Smooth muscle cell (in vitro differentiated cells): ENCODE measurements around the gene SAP25. TPM values are rescaled to one million over a fixed set of nuclear protein-coding genes. Genes with fewer than 3 reads are reported as not detected.

Experiments
- polyA plus RNA-seq: library from polyadenylated mRNA; unstranded; fragments of >200 nt; fragmentation: Nextera tagmentation; extraction: Ambion mirVana; gene quantifications from 2 replicates; pipeline ENCODE4 v1.2.1, GENCODE V29; 2016
- small RNA-seq: library from RNA; depleted of rRNA; stranded (forward); fragments of <200 nt; gene quantifications from one replicate; pipeline ENCODE3, GENCODE V24; 2014
- total RNA-seq: library from RNA; depleted of rRNA; stranded (reverse); fragments of >200 nt; gene quantifications from 2 replicates; pipeline ENCODE4 v1.2.3, GENCODE V29; 2014

Gene SAP25
- total and polyA plus RNA-seq, 2 experiments from 2014 or later = 1.9 TPM; not detected in 1

Small RNA genes within 50 kb of the gene (small RNA-seq; reads per million reads assigned to genes)
- gene RN7SL416P = not detected
- not detected for gene SAP25

Other genes with a start within 250 kb of the SAP25 start
- 12.0 TPM in 2 replicates for gene PILRB, start 215.8 kb downstream of the SAP25 start, total RNA-seq
- 10.1 and 14.5 TPM in 2 replicates for gene PILRB, start 215.8 kb downstream of the SAP25 start, polyA plus RNA-seq
- gene PILRA, start 200.4 kb downstream of the SAP25 start, total RNA-seq = 1.3 and 1.4 TPM in 2 replicates
- gene PILRA, start 200.4 kb downstream of the SAP25 start, polyA plus RNA-seq = 1.8 and 2.0 TPM in 2 replicates
- 0.27 and 5.3 TPM in 2 replicates for gene ZCWPW1, start 145.2 kb downstream of the SAP25 start, total RNA-seq
- gene ZCWPW1, start 145.2 kb downstream of the SAP25 start, polyA plus RNA-seq = 3.8 and 3.9 TPM in 2 replicates
- 19.7 and 20.3 TPM in 2 replicates for gene MEPCE, start 144.1 kb downstream of the SAP25 start, total RNA-seq
- gene MEPCE, start 144.1 kb downstream of the SAP25 start, polyA plus RNA-seq = 14.8 and 14.9 TPM in 2 replicates
- gene PPP1R35, start 137.4 kb downstream of the SAP25 start, total RNA-seq = 12.5 and 21.5 TPM in 2 replicates
- gene PPP1R35, start 137.4 kb downstream of the SAP25 start, polyA plus RNA-seq = 41.6 and 46.0 TPM in 2 replicates
- not detected in 2 replicates for gene SPACDR, start 109.6 kb downstream of the SAP25 start, total RNA-seq
- gene SPACDR, start 109.6 kb downstream of the SAP25 start, polyA plus RNA-seq = 0.58 and 2.2 TPM in 2 replicates
- 14.5 and 20.0 TPM in 2 replicates for gene TSC22D4, start 94.7 kb downstream of the SAP25 start, total RNA-seq
- gene TSC22D4, start 94.7 kb downstream of the SAP25 start, polyA plus RNA-seq = 46.9 and 51.1 TPM in 2 replicates
- 1.6 and 2.3 TPM in 2 replicates for gene NYAP1, start 90.0 kb downstream of the SAP25 start, total RNA-seq
- 0.07 TPM in 1 of 2 replicates, not detected in the other for gene NYAP1, start 90.0 kb downstream of the SAP25 start, polyA plus RNA-seq
- 2.7 TPM in 2 replicates for gene AGFG2, start 34.7 kb downstream of the SAP25 start, total RNA-seq
- gene AGFG2, start 34.7 kb downstream of the SAP25 start, polyA plus RNA-seq = 4.0 and 8.4 TPM in 2 replicates
- gene LRCH4, start 12.2 kb upstream of the SAP25 start, total RNA-seq = 31.9 and 48.2 TPM in 2 replicates
- 58.5 and 68.2 TPM in 2 replicates for gene LRCH4, start 12.2 kb upstream of the SAP25 start, polyA plus RNA-seq
- 0.22 and 0.67 TPM in 2 replicates for gene FBXO24, start 12.4 kb upstream of the SAP25 start, total RNA-seq
- gene FBXO24, start 12.4 kb upstream of the SAP25 start, polyA plus RNA-seq = 0.61 and 1.2 TPM in 2 replicates
- gene PCOLCE, start 28.5 kb upstream of the SAP25 start, total RNA-seq = 169 TPM in 2 replicates
- 526 and 754 TPM in 2 replicates for gene PCOLCE, start 28.5 kb upstream of the SAP25 start, polyA plus RNA-seq
- 10.5 and 12.1 TPM in 2 replicates for gene MOSPD3, start 38.6 kb upstream of the SAP25 start, total RNA-seq
- 46.9 and 47.8 TPM in 2 replicates for gene MOSPD3, start 38.6 kb upstream of the SAP25 start, polyA plus RNA-seq
- 1.8 and 1.9 TPM in 2 replicates for gene TFR2, start 67.7 kb upstream of the SAP25 start, total RNA-seq
- 3.2 TPM in 2 replicates for gene TFR2, start 67.7 kb upstream of the SAP25 start, polyA plus RNA-seq
- gene ACTL6B, start 82.5 kb upstream of the SAP25 start, total RNA-seq = not detected in 2 replicates
- gene ACTL6B, start 82.5 kb upstream of the SAP25 start, polyA plus RNA-seq = not detected in 2 replicates
- 90.7 and 91.7 TPM in 2 replicates for gene GNB2, start 99.8 kb upstream of the SAP25 start, total RNA-seq
- 219 and 238 TPM in 2 replicates for gene GNB2, start 99.8 kb upstream of the SAP25 start, polyA plus RNA-seq
- gene GIGYF1, start 120.3 kb upstream of the SAP25 start, total RNA-seq = 10.7 and 13.1 TPM in 2 replicates
- 8.5 and 11.8 TPM in 2 replicates for gene GIGYF1, start 120.3 kb upstream of the SAP25 start, polyA plus RNA-seq
- 19.5 and 19.6 TPM in 2 replicates for gene POP7, start 132.2 kb upstream of the SAP25 start, total RNA-seq
- 58.7 and 62.3 TPM in 2 replicates for gene POP7, start 132.2 kb upstream of the SAP25 start, polyA plus RNA-seq
- not detected in 2 replicates for gene EPO, start 146.6 kb upstream of the SAP25 start, total RNA-seq
- not detected in 2 replicates for gene EPO, start 146.6 kb upstream of the SAP25 start, polyA plus RNA-seq
- gene ZAN, start 159.7 kb upstream of the SAP25 start, total RNA-seq = not detected in 2 replicates
- not detected in 2 replicates for gene ZAN, start 159.7 kb upstream of the SAP25 start, polyA plus RNA-seq